22Rv1 (cell line): Measurements from ENCODE around the gene CETN1.

ENCODE experiments used
- ZFX ChIP-seq: fragments of 450-650 bp; IDR thresholded peaks from 2 replicates; pipeline ENCODE4 v1.6.1; 2017; ENCODE audit warnings: antibody characterized with exemption, borderline replicate concordance
- TF ChIP-seq, protein P1 (sequence below): fragments of 450-650 bp; IDR thresholded peaks from 2 replicates; pipeline ENCODE4 v1.5.1; 2017; ENCODE audit warnings: mild to moderate bottlenecking

DNA sequence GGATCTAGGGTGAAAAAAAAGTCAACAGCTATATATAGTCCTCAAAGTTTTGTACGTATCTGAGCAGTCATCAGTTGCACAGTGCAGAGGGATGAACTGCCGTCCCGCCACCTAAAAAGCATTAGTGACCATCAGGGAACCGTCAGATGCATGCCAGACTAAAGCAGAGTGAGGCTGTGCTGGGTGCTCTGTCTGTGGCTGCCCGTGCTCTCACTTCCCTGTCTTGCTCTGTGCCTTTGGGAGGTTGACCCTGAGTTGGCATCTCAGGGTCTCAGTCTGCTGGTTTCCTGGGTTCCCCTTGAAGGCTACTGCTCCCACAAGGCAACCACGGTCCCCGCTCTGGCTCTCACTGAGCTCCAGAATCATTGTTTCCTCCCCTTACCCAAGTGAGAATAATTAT, 27.8 kb downstream of the CETN1 start:
- TF ChIP-seq, protein P1, sequence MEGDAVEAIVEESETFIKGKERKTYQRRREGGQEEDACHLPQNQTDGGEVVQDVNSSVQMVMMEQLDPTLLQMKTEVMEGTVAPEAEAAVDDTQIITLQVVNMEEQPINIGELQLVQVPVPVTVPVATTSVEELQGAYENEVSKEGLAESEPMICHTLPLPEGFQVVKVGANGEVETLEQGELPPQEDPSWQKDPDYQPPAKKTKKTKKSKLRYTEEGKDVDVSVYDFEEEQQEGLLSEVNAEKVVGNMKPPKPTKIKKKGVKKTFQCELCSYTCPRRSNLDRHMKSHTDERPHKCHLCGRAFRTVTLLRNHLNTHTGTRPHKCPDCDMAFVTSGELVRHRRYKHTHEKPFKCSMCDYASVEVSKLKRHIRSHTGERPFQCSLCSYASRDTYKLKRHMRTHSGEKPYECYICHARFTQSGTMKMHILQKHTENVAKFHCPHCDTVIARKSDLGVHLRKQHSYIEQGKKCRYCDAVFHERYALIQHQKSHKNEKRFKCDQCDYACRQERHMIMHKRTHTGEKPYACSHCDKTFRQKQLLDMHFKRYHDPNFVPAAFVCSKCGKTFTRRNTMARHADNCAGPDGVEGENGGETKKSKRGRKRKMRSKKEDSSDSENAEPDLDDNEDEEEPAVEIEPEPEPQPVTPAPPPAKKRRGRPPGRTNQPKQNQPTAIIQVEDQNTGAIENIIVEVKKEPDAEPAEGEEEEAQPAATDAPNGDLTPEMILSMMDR, result no peak
- TF ChIP-seq ZFX, result no peak
